SK-N-SH (cell line): ENCODE data around the gene GPR68. TPM values are rescaled to one million over a fixed set of nuclear protein-coding genes. Genes with fewer than 3 reads are reported as not detected.

ENCODE experiments used
- CTCF ChIA-PET: fragments of 300-600, 350-600 bp; formaldehyde crosslinking; extraction: SDS; loops from one replicate; lab custom pipeline; 2021; lab: Yijun Ruan, JAX
- POLR2A ChIA-PET: fragments of 350-600 bp; sonication (Branson Sonifier 250); formaldehyde crosslinking; extraction: SDS; loops from one replicate; lab custom pipeline; 2020; ENCODE audit warnings: antibody characterized with exemption, inconsistent platforms; lab: Yijun Ruan, JAX
- DNase-seq: peaks from one replicate; pipeline ENCODE4 v3.0.0; 2012
- H2AFZ ChIP-seq: fragments of 200-600 bp; sonication (generic); 2 replicates; pipeline ENCODE4 v1.8.1; 2016; ENCODE audit warnings: antibody characterized with exemption, mild to moderate bottlenecking, low read depth
- H3F3A ChIP-seq: fragments of 200-600 bp; sonication (generic); replicated peaks from 2 replicates; pipeline ENCODE3; 2016; ENCODE audit warnings: antibody characterized with exemption, mild to moderate bottlenecking; ENCODE audit not compliant: insufficient read depth
- H3K27ac ChIP-seq, 2 experiments: fragments of 200-500 bp in 1 of 2; fragments of 200-600 bp in 1 of 2; sonication (Bioruptor generic) in 1 of 2; sonication (generic), shearing (Covaris generic) in 1 of 2; 2 replicates each; pipeline versions ENCODE4 v1.5.1 to v1.6.1; 2014 to 2016; ENCODE audit warnings: low read depth in 2 of 2, inconsistent platforms in 1 of 2, low read length in 1 of 2, mild to moderate bottlenecking in 1 of 2, mixed read lengths in 1 of 2
- H3K27me3 ChIP-seq: fragments of 200-600 bp; sonication (generic), shearing (Covaris generic); 2 replicates; pipeline ENCODE4 v1.6.1; 2016; ENCODE audit warnings: mixed run types; ENCODE audit not compliant: insufficient read depth
- H3K36me3 ChIP-seq, 2 experiments: fragments of 200-500 bp in 1 of 2; fragments of 200-600 bp in 1 of 2; sonication (Bioruptor generic) in 1 of 2; sonication (generic) in 1 of 2; replicated peaks in 1 of 2; 2 replicates each; pipeline versions ENCODE3 to v1.5.1; 2014 to 2016; ENCODE audit warnings: low read length in 1 of 2, mild to moderate bottlenecking in 1 of 2; ENCODE audit not compliant: insufficient read depth in 2 of 2, control insufficient read depth in 1 of 2
- H3K4me1 ChIP-seq, 2 experiments: fragments of 200-500 bp in 1 of 2; fragments of 200-600 bp in 1 of 2; sonication (Bioruptor generic) in 1 of 2; sonication (generic), shearing (Covaris generic) in 1 of 2; 2 replicates each; pipeline versions ENCODE4 v1.5.1 to v1.6.1; 2014 to 2016; ENCODE audit warnings: low read depth in 1 of 2, low read length in 1 of 2, mixed run types in 1 of 2; ENCODE audit not compliant: insufficient read depth in 2 of 2, control insufficient read depth in 1 of 2
- H3K4me2 ChIP-seq: fragments of 200-600 bp; sonication (generic), shearing (Covaris generic); 2 replicates; pipeline ENCODE4 v1.6.1; 2017; ENCODE audit warnings: mixed run types
- H3K4me3 ChIP-seq, 2 experiments: fragments of 200-500 bp in 1 of 2; fragments of 200-600 bp in 1 of 2; sonication (Bioruptor generic) in 1 of 2; sonication (generic), shearing (Covaris generic) in 1 of 2; 2 replicates each; pipeline versions ENCODE4 v1.5.1 to v1.8.1; 2014 to 2016; ENCODE audit warnings: low read depth in 2 of 2, inconsistent platforms in 1 of 2, low read length in 1 of 2, mild to moderate bottlenecking in 1 of 2, mixed read lengths in 1 of 2, moderate library complexity in 1 of 2
- H3K79me2 ChIP-seq: fragments of 200-600 bp; sonication (generic); 2 replicates; pipeline ENCODE4 v1.8.1; 2017; ENCODE audit warnings: mild to moderate bottlenecking; ENCODE audit not compliant: insufficient read depth
- H3K9ac ChIP-seq: fragments of 200-600 bp; sonication (generic); 2 replicates; pipeline ENCODE4 v1.6.1; 2017; ENCODE audit warnings: mixed run types
- H3K9me2 ChIP-seq: fragments of 200-600 bp; sonication (generic); 2 replicates; pipeline ENCODE4 v1.6.1; 2017; ENCODE audit warnings: mixed run types
- H3K9me3 ChIP-seq: fragments of 200-600 bp; sonication (generic); 2 replicates; pipeline ENCODE4 v1.6.1; 2017; ENCODE audit warnings: mixed run types, mild to moderate bottlenecking, moderate library complexity
- H4K20me1 ChIP-seq: fragments of 200-600 bp; sonication (generic); 2 replicates; pipeline ENCODE4 v1.6.1; 2017; ENCODE audit warnings: mild to moderate bottlenecking, mixed run types; ENCODE audit not compliant: insufficient read depth
- CHD2 ChIP-seq: fragments of 150-350 bp; IDR thresholded peaks from 2 replicates; pipeline ENCODE4 v1.6.1; 2018; ENCODE audit warnings: low read length; ENCODE audit not compliant: partially characterized antibody
- ELF1 ChIP-seq: IDR thresholded peaks from 2 replicates; pipeline ENCODE4 v1.4.0; 2012
- FOXJ3 ChIP-seq: sonication (generic); formaldehyde crosslinking; IDR thresholded peaks from 2 replicates; pipeline ENCODE4 v1.5.1; 2020; ENCODE audit warnings: mild to moderate bottlenecking, missing genetic modification reagents
- NRF1 ChIP-seq: IDR thresholded peaks from 2 replicates; pipeline ENCODE4 v1.6.1; 2012; ENCODE audit warnings: low read depth, mild to moderate bottlenecking, low read length
- RCOR1 ChIP-seq: fragments of 150-350 bp; IDR thresholded peaks from 2 replicates; pipeline ENCODE4 v1.6.1; 2017; ENCODE audit warnings: antibody characterized with exemption, low read length
- SMC3 ChIP-seq: IDR thresholded peaks from 2 replicates; pipeline ENCODE4 v1.6.1; 2012; ENCODE audit warnings: low read depth, low read length, improper control_type of control experiment
- TCF12 ChIP-seq: IDR thresholded peaks from 2 replicates; pipeline ENCODE4 v1.4.0; 2012
- ZBTB33 ChIP-seq: IDR thresholded peaks from 2 replicates; pipeline ENCODE4 v1.4.0; 2012; ENCODE audit warnings: low read depth, borderline replicate concordance
- WGBS: methylation state at CpG from one replicate; pipeline ENCODE4 v1.1.6; 2017; ENCODE audit warnings: low lambda C conversion rate; 5-methylcytosine and 5-hydroxymethylcytosine counted together
- polyA plus RNA-seq, 3 experiments: library from polyadenylated mRNA; depleted of rRNA; stranded (reverse); fragments of >200 nt; gene quantifications; 2 replicates each; pipeline ENCODE4 v1.2.3, GENCODE V29; 2012
- TF ChIP-seq, protein P1 (sequence below): fragments of 150-350 bp; IDR thresholded peaks from 2 replicates; pipeline ENCODE4 v1.6.1; 2016; ENCODE audit warnings: mild to moderate bottlenecking, low read depth, low read length
- TF ChIP-seq, protein P2 (sequence below): fragments of 150-350 bp; IDR thresholded peaks from 2 replicates; pipeline ENCODE4 v1.6.1; 2017; ENCODE audit warnings: antibody characterized with exemption, low read length, low read depth, borderline replicate concordance

The GPR68 gene
- polyA plus RNA-seq, 1 of the 3 experiments (the other 2 are of a cell fraction): 0.18 TPM

GRCh38 chr14:91197631-91198030 lies 46.9 kb downstream of the GPR68 start:
- Histone ChIP-seq H3K4me3 (no peak overlapping the region), H3K27me3 (no peaks in the 10 kb centered on the region), H3K9ac (no peak overlapping the region), H3F3A (no peaks in the 10 kb centered on the region), H3K27ac (no peak overlapping the region), H3K9me2 (no peaks in the 10 kb centered on the region), H3K4me2 (no peak overlapping the region), H3K36me3 (peaks cover 6 to 14% of the 10 kb centered on the region in 2 experiments), H2AFZ (no peak overlapping the region), H3K9me3 (no peaks in the 10 kb centered on the region), H3K4me1 (no peaks in the 10 kb centered on the region), H3K79me2 (no peaks in the 10 kb centered on the region), H4K20me1 (no peaks in the 10 kb centered on the region)
- no peak for TF ChIP-seq SMC3
- ChIA-PET CTCF (no interaction called here), POLR2A (no interaction called here)
- DNase-seq: no peak

GRCh38 chr14:91195881-91196280 lies 48.6 kb downstream of the GPR68 start:
- Histone ChIP-seq H2AFZ (no peak overlapping the region), H4K20me1 (no peaks in the 10 kb centered on the region), H3K4me2 (no peak overlapping the region), H3K9me2 (no peaks in the 10 kb centered on the region), H3F3A (no peaks in the 10 kb centered on the region), H3K79me2 (no peaks in the 10 kb centered on the region), H3K4me3 (no peak overlapping the region), H3K9ac (no peak overlapping the region), H3K27me3 (no peaks in the 10 kb centered on the region), H3K27ac (no peak overlapping the region), H3K9me3 (no peaks in the 10 kb centered on the region), H3K4me1 (peaks cover 0 to 3% of the 10 kb centered on the region in 2 experiments; a peak in 1 of 4 replicates), H3K36me3 (peaks cover 6 to 8% of the 10 kb centered on the region in 2 experiments)
- 90% methylated on average over 10 of the region's 10 CpGs for WGBS
- no peak for TF ChIP-seq CHD2
- TF ChIP-seq NRF1: no peak
- TF ChIP-seq RCOR1: no peak
- TF ChIP-seq FOXJ3: no peak
- TF ChIP-seq ZBTB33: no peak
- no peak for TF ChIP-seq ELF1
- TF ChIP-seq, protein P1, sequence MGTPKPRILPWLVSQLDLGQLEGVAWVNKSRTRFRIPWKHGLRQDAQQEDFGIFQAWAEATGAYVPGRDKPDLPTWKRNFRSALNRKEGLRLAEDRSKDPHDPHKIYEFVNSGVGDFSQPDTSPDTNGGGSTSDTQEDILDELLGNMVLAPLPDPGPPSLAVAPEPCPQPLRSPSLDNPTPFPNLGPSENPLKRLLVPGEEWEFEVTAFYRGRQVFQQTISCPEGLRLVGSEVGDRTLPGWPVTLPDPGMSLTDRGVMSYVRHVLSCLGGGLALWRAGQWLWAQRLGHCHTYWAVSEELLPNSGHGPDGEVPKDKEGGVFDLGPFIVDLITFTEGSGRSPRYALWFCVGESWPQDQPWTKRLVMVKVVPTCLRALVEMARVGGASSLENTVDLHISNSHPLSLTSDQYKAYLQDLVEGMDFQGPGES: no peak
- no peak for TF ChIP-seq TCF12
- TF ChIP-seq, protein P2, sequence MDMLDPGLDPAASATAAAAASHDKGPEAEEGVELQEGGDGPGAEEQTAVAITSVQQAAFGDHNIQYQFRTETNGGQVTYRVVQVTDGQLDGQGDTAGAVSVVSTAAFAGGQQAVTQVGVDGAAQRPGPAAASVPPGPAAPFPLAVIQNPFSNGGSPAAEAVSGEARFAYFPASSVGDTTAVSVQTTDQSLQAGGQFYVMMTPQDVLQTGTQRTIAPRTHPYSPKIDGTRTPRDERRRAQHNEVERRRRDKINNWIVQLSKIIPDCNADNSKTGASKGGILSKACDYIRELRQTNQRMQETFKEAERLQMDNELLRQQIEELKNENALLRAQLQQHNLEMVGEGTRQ: no peak
- ChIA-PET CTCF (no interaction called here), POLR2A (no interaction called here)
- no peak for DNase-seq
